ENCODE data around the gene LRRC66. TPM values are rescaled to one million over a fixed set of nuclear protein-coding genes. Genes with fewer than 3 reads are reported as not detected.

The LRRC66 gene
- total and polyA plus RNA-seq, 7 donors = 0.09 to 1.3 (median 1.2) TPM

- ATAC-seq (no peak), DNase-seq (no peak)
- TF ChIP-seq CTCF (IDR thresholded peaks at IDR 0.05) = no peak
- H3K4me3 ChIP-seq = no peak overlapping the region
- H3K27ac ChIP-seq = no peak overlapping the region
- no peaks in the 10 kb centered on the region for H3K27me3 ChIP-seq (ENCODE audit: insufficient read depth in 3 of 3, low read length in 2 of 3)
- intact Hi-C loops (cut with DNase I) = loop anchor here in 1 of 2 donors (5.0 kb wide), 1 partner anchor 132 kb away; no protein-coding TSS in a partner anchor
- H3K36me3 ChIP-seq (ENCODE audit: insufficient read depth in 1 of 2, low read depth in 1 of 2) = peaks cover 0 to 95% of the 10 kb centered on the region in 2 donors
- H3K4me1 ChIP-seq = peaks cover 10% of the 10 kb centered on the region
- H3K9me3 ChIP-seq = no peaks in the 10 kb centered on the region
- WGBS, 3 donors = 94% methylated on average over 1 of the region's 1 CpG
These were observed 8.8 kb upstream of the LRRC66 start for GRCh38 chr4:52028970-52029369.

- no peaks in the 10 kb centered on the region for H3K27me3 ChIP-seq (ENCODE audit: insufficient read depth in 3 of 3, low read length in 2 of 3)
- H3K4me1 ChIP-seq = no peaks in the 10 kb centered on the region
- H3K4me3 ChIP-seq = no peak overlapping the region
- WGBS, 3 donors = 42 to 44% (median 43%) methylated on average over 1 of the region's 1 CpG
- no peak for ATAC-seq
- no peak overlapping the region for H3K27ac ChIP-seq
- TF ChIP-seq CTCF (IDR thresholded peaks at IDR 0.05) = no peak
- intact Hi-C loops (cut with DNase I) = loop anchor here in 1 of 2 donors (10.0 kb wide), 1 partner anchor 123 kb away; no protein-coding TSS in a partner anchor
- peaks cover 0 to 80% of the 10 kb centered on the region in 2 donors for H3K36me3 ChIP-seq (ENCODE audit: insufficient read depth in 1 of 2, low read depth in 1 of 2)
- no peaks in the 10 kb centered on the region for H3K9me3 ChIP-seq
- no peak for DNase-seq
These were observed 2.3 kb downstream of the LRRC66 start for GRCh38 chr4:52017814-52018213.

GRCh38 chr4:52016981-52017380 is 3.2 kb downstream of the LRRC66 start:
- Histone ChIP-seq H3K4me1 (no peaks in the 10 kb centered on the region), H3K4me3 (no peak overlapping the region), H3K9me3 (no peaks in the 10 kb centered on the region), H3K36me3 (ENCODE audit: insufficient read depth in 1 of 2, low read depth in 1 of 2) (peaks cover 0 to 80% of the 10 kb centered on the region in 2 donors), H3K27ac (no peak overlapping the region), H3K27me3 (ENCODE audit: insufficient read depth in 3 of 3, low read length in 2 of 3) (no peaks in the 10 kb centered on the region)
- 72 to 82% (median 78%) methylated on average over 3 of the region's 3 CpGs for WGBS, 3 donors
- no peak for TF ChIP-seq CTCF (IDR thresholded peaks at IDR 0.05)
- intact Hi-C loops (cut with DNase I) = loop anchor here in 1 of 2 donors (10.0 kb wide), 1 partner anchor 122 kb away; no protein-coding TSS in a partner anchor
- ATAC-seq = no peak
- no peak for DNase-seq

- Histone ChIP-seq H3K9me3 (no peaks in the 10 kb centered on the region), H3K27me3 (ENCODE audit: insufficient read depth in 3 of 3, low read length in 2 of 3) (no peaks in the 10 kb centered on the region), H3K27ac (no peak overlapping the region), H3K36me3 (ENCODE audit: insufficient read depth in 1 of 2, low read depth in 1 of 2) (peaks cover 0 to 80% of the 10 kb centered on the region in 2 donors), H3K4me1 (no peaks in the 10 kb centered on the region), H3K4me3 (no peak overlapping the region)
- intact Hi-C loops (cut with DNase I) = loop anchor here in 1 of 2 donors (10.0 kb wide), 1 partner anchor 121 kb away; no protein-coding TSS in a partner anchor
- ATAC-seq (no peak), DNase-seq (no peak)
- TF ChIP-seq CTCF (IDR thresholded peaks at IDR 0.05) = no peak
- WGBS, 3 donors = 69 to 76% (median 74%) methylated on average over 7 of the region's 7 CpGs
These were observed 4.8 kb downstream of the LRRC66 start for GRCh38 chr4:52015366-52015765.

- no peaks in the 10 kb centered on the region for H3K27me3 ChIP-seq (ENCODE audit: insufficient read depth in 3 of 3, low read length in 2 of 3)
- DNase-seq (no peak), ATAC-seq (no peak)
- no peak for TF ChIP-seq CTCF (IDR thresholded peaks at IDR 0.05)
- no peak overlapping the region for H3K27ac ChIP-seq
- intact Hi-C loops (cut with DNase I) = loop anchor here in 1 of 2 donors (10.0 kb wide), 1 partner anchor 120 kb away; no protein-coding TSS in a partner anchor
- H3K9me3 ChIP-seq = no peaks in the 10 kb centered on the region
- peaks cover 0 to 76% of the 10 kb centered on the region in 2 donors for H3K36me3 ChIP-seq (ENCODE audit: insufficient read depth in 1 of 2, low read depth in 1 of 2)
- no peaks in the 10 kb centered on the region for H3K4me1 ChIP-seq
- H3K4me3 ChIP-seq = no peak overlapping the region
- 64 to 72% (median 65%) methylated on average over 1 of the region's 1 CpG for WGBS, 3 donors
These were observed 5.3 kb downstream of the LRRC66 start for GRCh38 chr4:52014903-52015302.
